ENCODE results near the gene CHST12.

Gene CHST12

DNA sequence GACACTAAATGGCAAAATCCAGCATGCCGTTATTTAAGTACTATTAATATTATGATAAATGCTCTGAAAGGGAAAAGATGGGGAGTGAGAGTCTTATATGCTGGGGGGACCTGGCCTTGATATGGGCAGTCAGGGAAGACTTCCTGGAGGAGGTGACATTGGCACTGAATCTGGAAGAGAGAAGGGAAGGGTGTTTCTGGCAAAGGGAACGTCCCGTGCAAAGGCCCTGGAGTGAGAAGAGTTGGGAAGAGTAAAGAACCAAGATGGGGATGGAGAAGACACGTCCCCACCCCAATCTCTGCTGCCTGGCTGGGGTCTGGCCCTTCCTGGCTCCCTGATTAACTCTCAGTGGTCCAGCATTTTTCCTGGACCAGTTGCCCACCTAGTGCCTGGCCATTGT, 77.8 kb downstream of the CHST12 start:
- no peaks in the 10 kb centered on the region for H3K9me2 ChIP-seq (replicated peaks; ENCODE audit: control insufficient read depth, low read length)
- no peaks in the 10 kb centered on the region for H3K79me2 ChIP-seq (ENCODE audit: control insufficient read depth, low read length)
- H3F3A ChIP-seq (ENCODE audit: control insufficient read depth, insufficient read depth), result no peaks in the 10 kb centered on the region
- no peak for TF ChIP-seq EZH2phosphoT487 (IDR thresholded peaks at IDR 0.05; ENCODE audit: borderline replicate concordance, low read length)
- TF ChIP-seq, protein P1, sequence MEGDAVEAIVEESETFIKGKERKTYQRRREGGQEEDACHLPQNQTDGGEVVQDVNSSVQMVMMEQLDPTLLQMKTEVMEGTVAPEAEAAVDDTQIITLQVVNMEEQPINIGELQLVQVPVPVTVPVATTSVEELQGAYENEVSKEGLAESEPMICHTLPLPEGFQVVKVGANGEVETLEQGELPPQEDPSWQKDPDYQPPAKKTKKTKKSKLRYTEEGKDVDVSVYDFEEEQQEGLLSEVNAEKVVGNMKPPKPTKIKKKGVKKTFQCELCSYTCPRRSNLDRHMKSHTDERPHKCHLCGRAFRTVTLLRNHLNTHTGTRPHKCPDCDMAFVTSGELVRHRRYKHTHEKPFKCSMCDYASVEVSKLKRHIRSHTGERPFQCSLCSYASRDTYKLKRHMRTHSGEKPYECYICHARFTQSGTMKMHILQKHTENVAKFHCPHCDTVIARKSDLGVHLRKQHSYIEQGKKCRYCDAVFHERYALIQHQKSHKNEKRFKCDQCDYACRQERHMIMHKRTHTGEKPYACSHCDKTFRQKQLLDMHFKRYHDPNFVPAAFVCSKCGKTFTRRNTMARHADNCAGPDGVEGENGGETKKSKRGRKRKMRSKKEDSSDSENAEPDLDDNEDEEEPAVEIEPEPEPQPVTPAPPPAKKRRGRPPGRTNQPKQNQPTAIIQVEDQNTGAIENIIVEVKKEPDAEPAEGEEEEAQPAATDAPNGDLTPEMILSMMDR (IDR thresholded peaks at IDR 0.05; ENCODE audit: low read depth, low read length, poor library complexity, severe bottlenecking), result no peak
- no peaks in the 10 kb centered on the region for H3K9me3 ChIP-seq (ENCODE audit: control insufficient read depth, insufficient read depth, low read length)
- no peak overlapping the region for H3K27ac ChIP-seq (ENCODE audit: low read depth, low read length)
- peaks cover 3% of the 10 kb centered on the region; the same call in 1 of the 2 replicates for H3K4me1 ChIP-seq (ENCODE audit: control insufficient read depth, low read length)
- H3K27me3 ChIP-seq (ENCODE audit: control insufficient read depth, low read length), result no peaks in the 10 kb centered on the region
- H3K4me3 ChIP-seq (ENCODE audit: low read length), result no peak overlapping the region
- no peaks in the 10 kb centered on the region for H3K36me3 ChIP-seq (ENCODE audit: control insufficient read depth, low read length)
- no peaks in the 10 kb centered on the region; the same call in 1 of the 2 replicates for H4K20me1 ChIP-seq (ENCODE audit: control insufficient read depth, insufficient read depth, low read depth, low read length)
- H3K4me2 ChIP-seq (ENCODE audit: low read length), result no peak overlapping the region

GRCh38 chr7:2482725-2483451, 79.5 kb downstream of the CHST12 start:
- H3K79me2 ChIP-seq (ENCODE audit: control insufficient read depth, low read length), result no peaks in the 10 kb centered on the region
- H3K4me1 ChIP-seq (ENCODE audit: control insufficient read depth, low read length), result no peaks in the 10 kb centered on the region
- H3K9me2 ChIP-seq (replicated peaks; ENCODE audit: control insufficient read depth, low read length), result no peaks in the 10 kb centered on the region
- no peaks in the 10 kb centered on the region for H3K9me3 ChIP-seq (ENCODE audit: control insufficient read depth, insufficient read depth, low read length)
- TF ChIP-seq, protein P1 (IDR thresholded peaks at IDR 0.05; ENCODE audit: low read depth, low read length, poor library complexity, severe bottlenecking), result peak; percentile 53
- no peak for TF ChIP-seq EZH2phosphoT487 (IDR thresholded peaks at IDR 0.05; ENCODE audit: borderline replicate concordance, low read length)
- H3K4me2 ChIP-seq (ENCODE audit: low read length), result no peak overlapping the region
- H3K36me3 ChIP-seq (ENCODE audit: control insufficient read depth, low read length), result no peaks in the 10 kb centered on the region
- H3K4me3 ChIP-seq (ENCODE audit: low read length), result no peak overlapping the region
- H3K27me3 ChIP-seq (ENCODE audit: control insufficient read depth, low read length), result no peaks in the 10 kb centered on the region
- H3F3A ChIP-seq (ENCODE audit: control insufficient read depth, insufficient read depth), result no peaks in the 10 kb centered on the region
- no peak overlapping the region for H3K27ac ChIP-seq (ENCODE audit: low read depth, low read length)
- H4K20me1 ChIP-seq (ENCODE audit: control insufficient read depth, insufficient read depth, low read depth, low read length), result no peaks in the 10 kb centered on the region; the same call in 1 of the 2 replicates

- H3K36me3 ChIP-seq (ENCODE audit: control insufficient read depth, low read length), result no peaks in the 10 kb centered on the region
- no peaks in the 10 kb centered on the region; the same call in 1 of the 2 replicates for H4K20me1 ChIP-seq (ENCODE audit: control insufficient read depth, insufficient read depth, low read depth, low read length)
- H3K4me3 ChIP-seq (ENCODE audit: low read length), result no peak overlapping the region
- no peaks in the 10 kb centered on the region for H3K79me2 ChIP-seq (ENCODE audit: control insufficient read depth, low read length)
- H3K4me1 ChIP-seq (ENCODE audit: control insufficient read depth, low read length), result no peaks in the 10 kb centered on the region
- no peak overlapping the region for H3K4me2 ChIP-seq (ENCODE audit: low read length)
- H3K27ac ChIP-seq (ENCODE audit: low read depth, low read length), result no peak overlapping the region
- no peaks in the 10 kb centered on the region for H3K9me3 ChIP-seq (ENCODE audit: control insufficient read depth, insufficient read depth, low read length)
- no peaks in the 10 kb centered on the region for H3F3A ChIP-seq (ENCODE audit: control insufficient read depth, insufficient read depth)
- H3K27me3 ChIP-seq (ENCODE audit: control insufficient read depth, low read length), result no peaks in the 10 kb centered on the region
- no peaks in the 10 kb centered on the region for H3K9me2 ChIP-seq (replicated peaks; ENCODE audit: control insufficient read depth, low read length)
- TF ChIP-seq EZH2phosphoT487 (IDR thresholded peaks at IDR 0.05; ENCODE audit: borderline replicate concordance, low read length), result no peak
- TF ChIP-seq, protein P1 (IDR thresholded peaks at IDR 0.05; ENCODE audit: low read depth, low read length, poor library complexity, severe bottlenecking), result no peak
These were observed 80.1 kb downstream of the CHST12 start for GRCh38 chr7:2483494-2483893.
